Smooth muscle cell of the brain vasculature (primary cell): ENCODE data around the gene PINK1.
"Not testable (repeated sequence)": the region's sequence is repeated elsewhere in the genome, so short reads cannot be mapped to it uniquely, and the experiment has no call there.

Experiments
- DNase-seq: peaks from one replicate; pipeline ENCODE4 v3.0.0-alpha.2; 2012; ENCODE audit warnings: low read depth, low spot score

PINK1 gene

DNA sequence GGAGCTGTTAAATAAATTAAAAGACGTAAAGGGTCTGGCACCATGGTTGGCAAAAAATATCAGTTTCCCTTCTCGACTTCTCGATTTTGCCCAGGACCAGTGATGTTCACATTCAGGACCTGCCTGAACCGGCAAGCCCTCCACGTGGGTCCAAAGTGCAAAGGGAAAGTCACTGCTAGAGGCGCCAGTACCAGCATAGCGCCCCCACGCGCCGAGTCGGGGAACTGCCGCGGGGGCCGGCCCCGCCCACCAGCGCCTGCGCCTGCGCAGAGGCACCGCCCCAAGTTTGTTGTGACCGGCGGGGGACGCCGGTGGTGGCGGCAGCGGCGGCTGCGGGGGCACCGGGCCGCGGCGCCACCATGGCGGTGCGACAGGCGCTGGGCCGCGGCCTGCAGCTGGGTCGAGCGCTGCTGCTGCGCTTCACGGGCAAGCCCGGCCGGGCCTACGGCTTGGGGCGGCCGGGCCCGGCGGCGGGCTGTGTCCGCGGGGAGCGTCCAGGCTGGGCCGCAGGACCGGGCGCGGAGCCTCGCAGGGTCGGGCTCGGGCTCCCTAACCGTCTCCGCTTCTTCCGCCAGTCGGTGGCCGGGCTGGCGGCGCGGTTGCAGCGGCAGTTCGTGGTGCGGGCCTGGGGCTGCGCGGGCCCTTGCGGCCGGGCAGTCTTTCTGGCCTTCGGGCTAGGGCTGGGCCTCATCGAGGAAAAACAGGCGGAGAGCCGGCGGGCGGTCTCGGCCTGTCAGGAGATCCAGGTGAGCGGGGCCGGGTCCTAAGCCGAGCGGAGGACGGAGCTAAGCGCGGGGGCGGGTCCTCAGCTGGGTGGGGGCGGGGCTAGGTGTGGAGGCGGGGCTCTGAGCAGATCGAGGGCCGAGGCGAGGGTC is at the start of gene PINK1:
PINK1 (plus strand) TSS at position 269 of the 875 bp plus-strand sequence; CDS start at position 360, 91 bp downstream.
- DNase-seq: no peak

DNA sequence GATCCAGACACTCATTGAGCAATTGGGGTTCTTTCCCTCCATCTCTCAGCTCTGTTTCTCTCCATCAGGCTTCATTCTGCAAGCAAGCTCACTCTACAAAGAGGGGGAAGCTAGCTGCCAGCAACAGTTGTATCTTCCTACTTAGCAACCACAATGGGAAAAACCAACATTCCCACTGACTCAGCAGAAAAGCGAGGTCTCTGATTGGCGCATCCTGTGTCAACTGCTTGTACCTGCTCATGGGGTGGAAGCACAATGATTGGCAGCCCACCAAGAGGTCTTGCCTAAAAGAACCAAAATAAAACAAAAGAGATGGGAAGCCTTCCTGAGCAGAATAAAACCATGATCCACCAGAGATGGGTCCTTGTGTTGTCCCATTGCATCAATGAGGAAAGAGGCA is 48.4 kb upstream of the PINK1 start:
- DNase-seq: no peak

- no peak for DNase-seq
These were observed 46.2 kb upstream of the PINK1 start for GRCh38 chr1:20586953-20587660.

DNA sequence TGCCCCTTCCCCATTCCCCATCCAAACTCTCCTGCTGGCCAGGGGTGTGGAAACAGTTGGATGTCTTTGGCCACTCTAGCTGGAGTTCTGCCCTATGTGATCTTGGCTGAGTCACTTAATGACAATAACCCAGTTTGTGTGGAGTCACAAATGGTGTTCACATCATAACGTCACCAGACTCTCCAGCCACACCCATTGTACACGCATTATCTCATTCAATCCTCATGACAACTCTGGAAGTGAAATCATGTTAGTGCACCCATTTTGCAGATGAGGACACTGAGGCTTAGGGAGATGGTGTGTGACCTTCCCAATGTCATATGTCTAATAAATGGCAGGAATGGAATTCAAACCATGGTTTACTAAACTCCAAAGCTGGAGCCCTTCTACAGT is 45.6 kb upstream of the PINK1 start:
- DNase-seq: no peak

GRCh38 chr1:20588634-20589225 is 44.5 kb upstream of the PINK1 start, which contains the start of gene CDA:
CDA (plus strand) TSS chr1:20589097; CDS start chr1:20589130, 33 bp downstream.
- DNase-seq: no peak

GRCh38 chr1:20589331-20590278 is 43.7 kb upstream of the PINK1 start:
- no peak for DNase-seq

DNA sequence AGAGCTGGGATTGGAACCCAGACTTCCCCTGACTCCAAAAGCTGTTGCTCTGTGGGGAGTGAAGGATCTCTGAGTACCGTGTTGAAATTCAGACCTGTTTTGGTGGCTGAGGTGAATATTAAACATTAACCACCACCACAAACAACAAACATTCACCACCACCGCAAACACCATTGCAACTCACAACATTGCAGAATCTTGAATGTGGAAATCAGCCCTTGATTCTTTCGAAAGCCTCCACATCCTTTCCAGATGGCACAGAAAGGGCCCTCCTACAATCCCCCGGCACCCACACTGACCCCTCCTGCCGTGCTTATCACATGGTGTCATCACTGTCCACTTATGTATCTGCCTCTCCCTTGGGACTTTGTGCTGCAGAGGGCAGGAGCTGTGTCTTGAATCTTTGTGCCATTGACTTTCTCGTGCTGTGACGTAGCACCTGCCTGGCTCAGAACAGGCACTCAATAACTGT is 42.9 kb upstream of the PINK1 start:
- DNase-seq: no peak

- no peak for DNase-seq
These were observed 39.5 kb upstream of the PINK1 start for GRCh38 chr1:20593756-20594155.

DNA sequence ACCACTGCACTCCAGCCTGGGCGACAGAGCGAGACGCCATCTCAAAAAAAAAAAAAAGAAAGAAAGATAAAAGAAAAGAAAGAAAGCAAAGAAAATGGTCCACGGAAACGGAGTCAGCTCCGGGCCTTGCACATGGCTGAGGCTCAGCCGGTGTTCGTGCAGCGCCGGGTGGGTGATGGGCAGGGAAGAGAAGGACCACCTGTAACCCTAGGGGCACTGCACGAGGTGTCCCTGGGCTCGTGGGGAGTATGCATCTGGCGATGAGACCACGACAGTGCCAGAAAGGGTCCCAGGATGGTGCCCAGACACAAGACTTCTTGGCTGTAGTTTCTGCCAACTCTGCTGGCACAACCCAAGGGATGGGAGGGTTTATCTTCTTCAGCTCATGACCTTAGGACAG is 38.5 kb upstream of the PINK1 start:
- DNase-seq: no peak

- no peak for DNase-seq
These were observed 37.2 kb upstream of the PINK1 start for GRCh38 chr1:20596106-20596505.

- no peak for DNase-seq
These were observed 35.6 kb upstream of the PINK1 start for GRCh38 chr1:20597650-20598049.

GRCh38 chr1:20600156-20600555 is 33.1 kb upstream of the PINK1 start:
- no peak for DNase-seq

DNA sequence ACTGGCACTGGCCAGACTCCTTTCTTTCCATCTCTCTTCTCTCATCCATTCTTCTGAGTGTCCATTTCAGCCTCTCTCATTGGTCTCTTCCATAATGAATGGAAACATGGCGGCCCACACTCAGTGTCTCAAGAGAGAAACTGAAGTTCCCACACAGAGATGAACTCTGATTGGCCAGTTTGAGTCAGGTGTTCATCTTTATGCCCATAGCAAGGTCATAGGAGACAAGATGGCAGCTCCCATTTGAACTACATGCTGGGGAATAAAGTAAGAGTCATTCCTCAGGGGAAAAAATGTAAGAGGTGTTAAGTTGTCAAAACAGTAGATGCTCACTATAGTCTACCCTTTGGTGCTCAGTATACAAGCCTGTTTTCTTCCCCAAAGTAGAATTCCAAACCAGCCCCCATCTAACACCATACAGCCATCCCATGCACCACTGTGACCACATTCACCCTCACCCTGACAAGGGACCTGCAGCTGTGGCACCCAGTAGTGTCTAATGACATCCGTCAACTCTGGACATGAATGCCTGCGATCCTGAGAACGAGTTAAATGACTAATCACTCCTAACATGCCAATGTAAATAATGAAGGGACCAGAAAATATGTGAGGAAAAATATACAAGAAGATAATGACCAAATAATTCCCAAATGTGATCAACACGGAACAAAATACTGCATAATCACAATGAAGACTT is 32.0 kb upstream of the PINK1 start:
- DNase-seq: no peak

DNA sequence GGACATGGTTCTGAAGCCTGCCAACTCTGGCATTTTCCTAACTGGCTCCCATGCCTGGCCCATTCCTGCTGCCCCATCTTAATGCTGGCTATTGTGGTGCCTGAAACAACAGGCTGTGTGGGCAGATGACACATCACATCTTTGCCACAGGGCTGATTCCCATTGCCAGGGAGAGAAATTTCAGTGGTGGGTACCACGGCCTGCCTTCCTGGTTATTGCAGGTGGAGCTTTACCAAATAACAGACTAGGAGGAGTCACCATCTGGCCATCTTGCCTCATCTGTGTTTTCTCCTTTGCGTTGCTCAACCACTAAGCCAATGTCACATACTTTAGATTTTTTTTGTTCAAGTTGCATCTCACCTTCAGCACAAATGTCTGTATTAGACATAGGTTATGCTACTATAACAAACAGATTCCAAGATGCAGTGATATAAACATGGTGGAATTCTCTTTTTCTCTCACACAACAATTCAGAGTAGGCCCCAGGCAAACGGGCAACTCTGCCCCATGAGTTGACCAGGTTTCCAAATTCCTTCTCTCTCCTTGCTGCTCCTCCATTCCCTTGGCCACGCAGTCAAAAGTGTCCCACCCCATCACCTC is 30.3 kb upstream of the PINK1 start:
- no peak for DNase-seq

DNA sequence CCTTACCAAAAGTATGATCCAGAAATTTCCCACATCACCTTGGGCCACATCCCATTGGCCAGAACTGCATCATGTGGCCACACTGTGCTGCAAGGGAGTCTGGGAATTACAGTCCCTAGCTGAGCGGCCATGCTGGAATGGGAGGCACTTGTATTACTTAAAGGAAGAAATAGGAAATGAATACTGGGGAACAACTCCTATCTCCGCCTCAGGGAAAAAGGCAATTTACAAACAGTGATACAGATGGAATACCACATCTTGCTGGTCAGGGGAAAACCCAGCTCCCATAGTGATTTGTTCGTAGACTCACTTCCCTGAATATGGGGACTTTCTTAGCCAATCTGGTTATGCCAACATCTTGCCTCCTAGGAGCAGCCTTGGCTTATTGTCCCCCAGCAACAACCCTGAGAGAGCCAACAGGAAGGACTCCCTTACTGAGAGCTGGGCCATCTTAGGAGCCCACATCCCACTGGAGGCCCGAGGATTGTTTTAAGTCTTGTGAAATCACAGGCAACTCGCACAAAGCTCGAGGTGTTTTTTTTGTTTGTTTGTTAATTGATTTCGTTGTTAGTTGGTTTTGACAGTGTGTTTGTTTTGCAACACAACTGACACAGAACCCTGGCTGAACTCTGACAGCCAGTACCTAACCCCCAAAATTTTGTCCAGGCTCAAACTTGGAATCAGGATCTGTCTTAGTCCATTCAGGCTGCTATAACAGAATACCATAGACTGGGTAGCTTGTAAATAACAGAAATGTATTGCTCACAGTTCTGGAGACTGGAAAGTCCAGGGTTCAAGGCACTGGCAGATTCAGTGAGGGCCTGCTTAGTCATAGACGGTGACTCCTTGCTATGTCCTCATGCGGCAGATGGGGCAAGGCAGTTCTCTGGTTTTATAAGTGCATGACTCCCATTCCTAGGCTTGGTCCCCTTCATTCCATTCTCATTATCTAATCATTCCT is 29.5 kb upstream of the PINK1 start:
- no peak for DNase-seq

- no peak for DNase-seq
These were observed 28.6 kb upstream of the PINK1 start for GRCh38 chr1:20604678-20605077.

- DNase-seq: not testable (repeated sequence)
These were observed 26.3 kb upstream of the PINK1 start for GRCh38 chr1:20606801-20607570.

GRCh38 chr1:20609541-20609940 is 23.7 kb upstream of the PINK1 start:
- no peak for DNase-seq
